Activated T-cell treated with anti-CD3 and anti-CD28 coated beads, Interleukin-2, amount 50 U/mL, for 4 hours (primary cell): ENCODE data around the gene PHF1. TPM values are rescaled to one million over a fixed set of nuclear protein-coding genes. Genes with fewer than 3 reads are reported as not detected.
A peak's percentile ranks its signal among the peaks of the same experiment; 100 is the strongest.

Source experiments
- ATAC-seq, 2 donors: fragments of 200-7000 bp; cut with Tn5 transposase; one replicate each; pipeline ENCODE4 v1.10.0; 2021
- DNase-seq: peaks from one replicate; pipeline ENCODE4 v3.0.0-alpha.2; 2020
- H3K27me3 Mint-ChIP-seq: one replicate; pipeline ENCODE4 v1.8.0; 2021; ENCODE audit warnings: low read depth, mixed read lengths
- H3K36me3 Mint-ChIP-seq: one replicate; pipeline ENCODE4 v1.8.0; 2022; ENCODE audit warnings: mixed read lengths; ENCODE audit not compliant: insufficient read depth
- H3K4me1 Mint-ChIP-seq: one replicate; pipeline ENCODE4 v1.8.0; 2021; ENCODE audit warnings: low read depth, mixed read lengths
- H3K4me3 Mint-ChIP-seq: one replicate; pipeline ENCODE4 v1.8.0; 2021; ENCODE audit warnings: mild to moderate bottlenecking, moderate library complexity, mixed read lengths
- H3K9me3 Mint-ChIP-seq: one replicate; pipeline ENCODE4 v1.8.0; 2021; ENCODE audit warnings: mixed read lengths
- total RNA-seq, 3 donors: library from RNA; stranded (reverse); gene quantifications; one replicate each; pipeline ENCODE4 v1.2.1, GENCODE V29; 2021

PHF1 gene
- total RNA-seq, 3 donors from 2014 or later = 24.4 to 29.4 (median 26.8) TPM

GRCh38 chr6:33442283-33442682 is 31.5 kb downstream of the PHF1 start:
- peaks cover 18% of the 10 kb centered on the region for H3K36me3 Mint-ChIP-seq

GRCh38 chr6:33443025-33443424 is 32.2 kb downstream of the PHF1 start:
- Mint-ChIP-seq H3K9me3 (no peaks in the 10 kb centered on the region), H3K4me1 (peaks cover 2% of the 10 kb centered on the region), H3K36me3 (peaks cover 16% of the 10 kb centered on the region), H3K27me3 (no peaks in the 10 kb centered on the region), H3K4me3 (no peak overlapping the region)
- ATAC-seq (no peak), DNase-seq (no peak)

More at GRCh38 chr6:33442283-33442682, 31.5 kb downstream of the PHF1 start:
- H3K27me3 Mint-ChIP-seq = no peaks in the 10 kb centered on the region
- DNase-seq (no peak), ATAC-seq (no peak)
- peaks cover 2% of the 10 kb centered on the region for H3K4me1 Mint-ChIP-seq
- no peak overlapping the region for H3K4me3 Mint-ChIP-seq
- H3K9me3 Mint-ChIP-seq = no peaks in the 10 kb centered on the region

GRCh38 chr6:33443619-33444504 is 33.0 kb downstream of the PHF1 start:
- H3K4me3 Mint-ChIP-seq = no peak overlapping the region
- H3K4me1 Mint-ChIP-seq = peaks cover 2% of the 10 kb centered on the region
- no peaks in the 10 kb centered on the region for H3K9me3 Mint-ChIP-seq
- ATAC-seq (no peak), DNase-seq (no peak)
- H3K36me3 Mint-ChIP-seq = peaks cover 18% of the 10 kb centered on the region
- H3K27me3 Mint-ChIP-seq = no peaks in the 10 kb centered on the region

- Mint-ChIP-seq H3K4me1 (no peaks in the 10 kb centered on the region), H3K9me3 (no peaks in the 10 kb centered on the region), H3K4me3 (no peak overlapping the region), H3K27me3 (no peaks in the 10 kb centered on the region), H3K36me3 (peaks cover 17% of the 10 kb centered on the region)
- ATAC-seq (no peak), DNase-seq (no peak)
Observed at GRCh38 chr6:33445119-33445603, 34.3 kb downstream of the PHF1 start.

GRCh38 chr6:33446356-33446755 is 35.5 kb downstream of the PHF1 start:
- H3K36me3 Mint-ChIP-seq = peaks cover 17% of the 10 kb centered on the region
- H3K4me3 Mint-ChIP-seq = no peak overlapping the region
- H3K27me3 Mint-ChIP-seq = no peaks in the 10 kb centered on the region
- no peaks in the 10 kb centered on the region for H3K9me3 Mint-ChIP-seq
- ATAC-seq (no peak), DNase-seq (no peak)
- no peaks in the 10 kb centered on the region for H3K4me1 Mint-ChIP-seq

- H3K36me3 Mint-ChIP-seq = peaks cover 8% of the 10 kb centered on the region
- H3K27me3 Mint-ChIP-seq = no peaks in the 10 kb centered on the region
- H3K4me3 Mint-ChIP-seq = no peak overlapping the region
- ATAC-seq (no peak), DNase-seq (no peak)
- peaks cover 15% of the 10 kb centered on the region for H3K4me1 Mint-ChIP-seq
- H3K9me3 Mint-ChIP-seq = no peaks in the 10 kb centered on the region
Observed at GRCh38 chr6:33450434-33450833, 39.6 kb downstream of the PHF1 start.

- Mint-ChIP-seq H3K36me3 (peaks cover 12% of the 10 kb centered on the region), H3K9me3 (no peaks in the 10 kb centered on the region), H3K4me3 (no peak overlapping the region), H3K4me1 (peaks cover 17% of the 10 kb centered on the region), H3K27me3 (no peaks in the 10 kb centered on the region)
- ATAC-seq (no peak), DNase-seq (no peak)
Observed at GRCh38 chr6:33451606-33452005, 40.8 kb downstream of the PHF1 start.

- no peaks in the 10 kb centered on the region for H3K27me3 Mint-ChIP-seq
- H3K9me3 Mint-ChIP-seq = no peaks in the 10 kb centered on the region
- H3K36me3 Mint-ChIP-seq = peaks cover 18% of the 10 kb centered on the region
- H3K4me1 Mint-ChIP-seq = peaks cover 24% of the 10 kb centered on the region
- no peak overlapping the region for H3K4me3 Mint-ChIP-seq
- DNase-seq = no peak
- no peak for ATAC-seq
Observed at GRCh38 chr6:33452496-33452895, 41.7 kb downstream of the PHF1 start.

- no peaks in the 10 kb centered on the region for H3K9me3 Mint-ChIP-seq
- DNase-seq = no peak
- H3K4me3 Mint-ChIP-seq = peak overlapping the region; percentile 88
- H3K36me3 Mint-ChIP-seq = peaks cover 18% of the 10 kb centered on the region
- H3K27me3 Mint-ChIP-seq = no peaks in the 10 kb centered on the region
- no peak for ATAC-seq
- peaks cover 25% of the 10 kb centered on the region for H3K4me1 Mint-ChIP-seq
Observed at GRCh38 chr6:33453393-33454008, 42.7 kb downstream of the PHF1 start.

GRCh38 chr6:33454009-33454946 is 43.5 kb downstream of the PHF1 start, which contains the start of gene ZBTB9:
Gene ZBTB9, plus strand, starts transcription at chr6:33454576. Its CDS starts 525 bp downstream, at chr6:33455101.
- Mint-ChIP-seq H3K4me1 (peaks cover 25% of the 10 kb centered on the region), H3K9me3 (no peaks in the 10 kb centered on the region), H3K27me3 (no peaks in the 10 kb centered on the region), H3K36me3 (peaks cover 14% of the 10 kb centered on the region), H3K4me3 (peak within 1 kb of the TSS; percentile 88)
- peak; percentile 99 for ATAC-seq
- peak; percentile 90 for DNase-seq

- Mint-ChIP-seq H3K27me3 (no peaks in the 10 kb centered on the region), H3K36me3 (peaks cover 14% of the 10 kb centered on the region), H3K4me3 (peak overlapping the region; percentile 88), H3K4me1 (peaks cover 25% of the 10 kb centered on the region), H3K9me3 (no peaks in the 10 kb centered on the region)
- no peak for ATAC-seq
- no peak for DNase-seq
Observed at GRCh38 chr6:33455051-33455450, 44.2 kb downstream of the PHF1 start.

- ATAC-seq (no peak), DNase-seq (no peak)
- H3K9me3 Mint-ChIP-seq = no peaks in the 10 kb centered on the region
- H3K36me3 Mint-ChIP-seq = peaks cover 14% of the 10 kb centered on the region
- peaks cover 25% of the 10 kb centered on the region for H3K4me1 Mint-ChIP-seq
- H3K4me3 Mint-ChIP-seq = peak overlapping the region; percentile 21
- H3K27me3 Mint-ChIP-seq = no peaks in the 10 kb centered on the region
Observed at GRCh38 chr6:33456156-33456555, 45.3 kb downstream of the PHF1 start.

- H3K4me1 Mint-ChIP-seq = peaks cover 19% of the 10 kb centered on the region
- H3K36me3 Mint-ChIP-seq = peaks cover 14% of the 10 kb centered on the region
- H3K9me3 Mint-ChIP-seq = no peaks in the 10 kb centered on the region
- DNase-seq = no peak
- no peak for ATAC-seq
- H3K4me3 Mint-ChIP-seq = no peak overlapping the region
- H3K27me3 Mint-ChIP-seq = peaks cover under 1% of the 10 kb centered on the region
Observed at GRCh38 chr6:33458676-33459075, 47.9 kb downstream of the PHF1 start.

GRCh38 chr6:33459226-33459625 is 48.4 kb downstream of the PHF1 start:
- no peak for DNase-seq
- peaks cover 2% of the 10 kb centered on the region for H3K27me3 Mint-ChIP-seq
- peaks cover 16% of the 10 kb centered on the region for H3K4me1 Mint-ChIP-seq
- H3K36me3 Mint-ChIP-seq = peaks cover 14% of the 10 kb centered on the region
- no peak for ATAC-seq
- no peak overlapping the region for H3K4me3 Mint-ChIP-seq
- H3K9me3 Mint-ChIP-seq = no peaks in the 10 kb centered on the region
